PC-3 (cell line): ENCODE results near the gene TPD52L1.

ENCODE experiments used
- CTCF ChIP-seq: fragments of 300-600 bp; sonication (generic); conservative IDR thresholded peaks from 2 replicates; pipeline ENCODE4 v1.5.1; 2017; ENCODE audit warnings: antibody characterized with exemption, low read depth, mild to moderate bottlenecking, low read length
- EZH2 ChIP-seq: fragments of 300-600 bp; sonication (generic); IDR thresholded peaks from one replicate; pipeline ENCODE4 v1.6.1; 2017; ENCODE audit warnings: antibody characterized with exemption, mild to moderate bottlenecking, low read length; ENCODE audit not compliant: unreplicated experiment
- EZH2phosphoT487 ChIP-seq: fragments of 300-600 bp; sonication (generic); IDR thresholded peaks from 2 replicates; pipeline ENCODE4 v1.6.1; 2018; ENCODE audit warnings: mild to moderate bottlenecking, antibody characterized with exemption, low read length, borderline replicate concordance

GRCh38 chr6:125267806-125268523 is 114.4 kb downstream of the TPD52L1 start:
- no peak for TF ChIP-seq CTCF
- TF ChIP-seq EZH2 = no peak
- TF ChIP-seq EZH2phosphoT487 = no peak
